AG09319 (cell line): ENCODE measurements around the gene ANKRD11.
"Not testable (repeated sequence)": the region's sequence is repeated elsewhere in the genome, so short reads cannot be mapped to it uniquely, and the experiment has no call there.

ENCODE experiments used
- DNase-seq: peaks from one replicate; pipeline ENCODE4 v3.0.0-alpha.2; 2010; ENCODE audit warnings: low read depth; ENCODE audit errors: extremely low read depth
- TF ChIP-seq, protein P1 (sequence below): IDR thresholded peaks from 2 replicates; pipeline ENCODE4 v1.5.1; 2011; ENCODE audit warnings: low read depth, mild to moderate bottlenecking, inconsistent platforms, low read length, moderate library complexity

ANKRD11 gene

DNA sequence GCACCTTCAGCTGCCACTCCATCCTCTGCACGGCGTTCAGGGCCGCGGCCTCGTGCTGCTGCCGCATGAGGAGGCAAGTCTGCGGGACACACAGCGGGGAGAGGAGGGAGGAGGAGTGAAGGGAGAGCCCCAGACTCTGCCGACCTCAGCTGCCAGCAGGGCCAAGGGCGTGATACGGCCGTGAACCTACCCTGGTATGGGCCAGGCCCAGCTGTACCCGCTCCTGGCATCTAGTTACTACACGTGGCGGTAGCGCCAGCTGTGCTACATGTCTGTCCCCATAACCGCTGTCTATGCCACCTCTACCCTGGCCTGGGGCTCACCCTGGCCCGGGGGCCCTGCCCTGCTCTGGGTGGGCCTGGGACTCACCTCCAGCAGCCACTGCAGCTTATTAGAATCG is 221.8 kb downstream of the ANKRD11 start:
- DNase-seq, result no peak
- TF ChIP-seq, protein P1, sequence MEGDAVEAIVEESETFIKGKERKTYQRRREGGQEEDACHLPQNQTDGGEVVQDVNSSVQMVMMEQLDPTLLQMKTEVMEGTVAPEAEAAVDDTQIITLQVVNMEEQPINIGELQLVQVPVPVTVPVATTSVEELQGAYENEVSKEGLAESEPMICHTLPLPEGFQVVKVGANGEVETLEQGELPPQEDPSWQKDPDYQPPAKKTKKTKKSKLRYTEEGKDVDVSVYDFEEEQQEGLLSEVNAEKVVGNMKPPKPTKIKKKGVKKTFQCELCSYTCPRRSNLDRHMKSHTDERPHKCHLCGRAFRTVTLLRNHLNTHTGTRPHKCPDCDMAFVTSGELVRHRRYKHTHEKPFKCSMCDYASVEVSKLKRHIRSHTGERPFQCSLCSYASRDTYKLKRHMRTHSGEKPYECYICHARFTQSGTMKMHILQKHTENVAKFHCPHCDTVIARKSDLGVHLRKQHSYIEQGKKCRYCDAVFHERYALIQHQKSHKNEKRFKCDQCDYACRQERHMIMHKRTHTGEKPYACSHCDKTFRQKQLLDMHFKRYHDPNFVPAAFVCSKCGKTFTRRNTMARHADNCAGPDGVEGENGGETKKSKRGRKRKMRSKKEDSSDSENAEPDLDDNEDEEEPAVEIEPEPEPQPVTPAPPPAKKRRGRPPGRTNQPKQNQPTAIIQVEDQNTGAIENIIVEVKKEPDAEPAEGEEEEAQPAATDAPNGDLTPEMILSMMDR, result no peak

DNA sequence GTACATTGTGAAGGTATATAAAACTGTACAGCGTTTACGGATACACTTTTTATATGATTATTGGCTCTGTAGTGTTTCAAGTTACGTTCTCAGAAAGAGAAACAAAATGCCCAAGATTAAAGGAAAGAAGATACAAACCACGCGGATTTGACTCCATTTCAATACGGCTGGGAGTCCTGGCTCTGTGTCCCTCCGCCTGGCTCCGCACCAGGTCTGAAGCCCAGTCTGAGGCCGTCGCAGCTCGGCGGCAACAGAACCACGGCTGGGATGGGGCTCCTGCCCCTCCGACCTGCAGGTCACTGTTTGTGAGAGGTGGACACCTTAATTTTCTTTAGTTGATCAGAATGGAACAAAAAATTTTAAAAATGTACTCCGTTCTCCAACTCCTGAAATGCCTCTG is 222.6 kb downstream of the ANKRD11 start:
- DNase-seq, result not testable (repeated sequence)

DNA sequence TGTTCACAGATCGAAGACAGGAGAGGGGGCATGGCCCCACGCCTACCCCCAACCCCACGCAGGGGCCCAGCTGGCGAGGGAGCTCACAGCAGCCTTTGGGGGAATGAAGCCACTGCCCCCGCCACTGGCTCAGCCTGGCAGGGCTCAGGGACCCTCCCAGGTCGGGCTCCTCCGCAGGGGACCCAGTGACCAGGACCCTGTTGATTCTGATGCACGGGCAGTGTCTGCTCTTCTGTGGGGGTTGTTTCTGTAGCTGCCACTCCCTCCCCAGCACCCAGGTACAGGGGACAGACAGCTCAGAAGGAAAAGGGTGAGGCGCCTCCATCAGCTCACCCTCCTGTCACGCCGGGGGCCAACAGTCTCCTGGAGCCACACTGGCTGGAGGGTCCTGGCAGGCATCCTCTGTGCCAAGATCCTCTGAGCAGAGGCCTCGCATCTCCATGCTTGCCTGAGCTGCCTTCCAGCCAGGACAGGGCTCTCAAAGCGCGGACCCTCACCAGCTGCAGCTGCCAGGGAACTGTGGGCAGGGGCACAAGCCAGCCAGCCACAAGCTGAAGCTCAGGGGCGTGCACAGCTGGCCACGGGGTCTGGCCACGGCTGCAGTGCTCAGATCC is 223.7 kb downstream of the ANKRD11 start:
- DNase-seq, result no peak
- TF ChIP-seq, protein P1, result no peak

DNA sequence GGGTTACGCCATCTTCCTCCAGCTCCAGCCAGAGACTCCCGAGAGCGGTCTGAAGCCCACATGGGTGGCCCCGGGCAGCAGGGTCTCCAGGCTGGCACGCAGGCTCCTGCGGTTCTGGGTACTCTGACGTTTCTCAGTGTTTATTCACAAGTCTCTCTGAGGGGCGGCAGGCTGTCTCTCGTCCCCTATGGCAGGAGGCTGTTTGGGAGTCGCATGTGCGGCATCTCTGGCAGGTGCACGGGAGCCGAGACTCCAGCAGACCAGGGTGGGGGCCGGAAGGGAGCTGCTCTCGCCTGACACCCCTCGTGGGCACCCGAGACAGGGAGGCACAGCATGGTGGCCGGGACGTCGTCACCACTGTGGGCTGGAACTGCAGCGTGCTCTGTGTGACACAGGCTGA is 224.7 kb downstream of the ANKRD11 start:
- DNase-seq, result no peak
- TF ChIP-seq, protein P1, result no peak

DNA sequence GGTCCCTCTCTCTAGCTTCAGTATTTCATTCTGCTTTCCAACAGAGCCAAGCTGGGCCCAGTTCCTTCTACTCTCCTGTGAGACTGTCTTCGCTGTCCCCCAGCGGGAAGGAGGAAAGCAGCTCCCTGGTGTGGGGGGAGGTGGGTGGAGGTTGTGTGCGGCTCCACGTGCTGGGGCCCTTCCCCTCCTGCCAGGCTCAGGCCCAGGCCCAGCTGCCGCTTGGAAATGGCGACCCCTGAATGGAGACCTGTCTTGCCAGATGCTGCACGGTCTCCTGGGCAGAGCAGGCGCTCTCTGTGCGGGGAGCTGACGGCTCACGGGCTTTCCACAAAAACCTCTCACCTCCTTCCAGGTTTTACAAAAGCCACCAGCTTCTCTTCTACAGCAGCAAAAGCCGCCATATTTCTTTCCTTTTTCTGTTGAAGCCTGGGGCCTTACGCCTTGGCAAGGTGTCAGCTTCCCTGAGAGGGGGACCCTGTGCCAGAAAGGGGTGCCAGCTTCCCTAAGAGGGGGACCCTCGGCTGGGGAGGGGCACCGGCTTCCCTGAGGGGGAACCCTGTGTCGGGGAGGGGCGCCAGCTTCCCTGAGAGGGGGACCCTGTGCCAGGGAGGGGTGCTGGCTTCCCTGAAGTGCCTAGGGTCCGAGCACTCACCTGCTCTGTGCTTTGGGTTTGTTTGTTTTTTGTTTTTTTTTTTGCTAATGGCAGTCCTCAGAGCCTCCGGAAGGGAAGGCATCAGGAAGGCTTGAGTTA is 225.4 kb downstream of the ANKRD11 start:
- TF ChIP-seq, protein P1, result no peak
- no peak for DNase-seq

DNA sequence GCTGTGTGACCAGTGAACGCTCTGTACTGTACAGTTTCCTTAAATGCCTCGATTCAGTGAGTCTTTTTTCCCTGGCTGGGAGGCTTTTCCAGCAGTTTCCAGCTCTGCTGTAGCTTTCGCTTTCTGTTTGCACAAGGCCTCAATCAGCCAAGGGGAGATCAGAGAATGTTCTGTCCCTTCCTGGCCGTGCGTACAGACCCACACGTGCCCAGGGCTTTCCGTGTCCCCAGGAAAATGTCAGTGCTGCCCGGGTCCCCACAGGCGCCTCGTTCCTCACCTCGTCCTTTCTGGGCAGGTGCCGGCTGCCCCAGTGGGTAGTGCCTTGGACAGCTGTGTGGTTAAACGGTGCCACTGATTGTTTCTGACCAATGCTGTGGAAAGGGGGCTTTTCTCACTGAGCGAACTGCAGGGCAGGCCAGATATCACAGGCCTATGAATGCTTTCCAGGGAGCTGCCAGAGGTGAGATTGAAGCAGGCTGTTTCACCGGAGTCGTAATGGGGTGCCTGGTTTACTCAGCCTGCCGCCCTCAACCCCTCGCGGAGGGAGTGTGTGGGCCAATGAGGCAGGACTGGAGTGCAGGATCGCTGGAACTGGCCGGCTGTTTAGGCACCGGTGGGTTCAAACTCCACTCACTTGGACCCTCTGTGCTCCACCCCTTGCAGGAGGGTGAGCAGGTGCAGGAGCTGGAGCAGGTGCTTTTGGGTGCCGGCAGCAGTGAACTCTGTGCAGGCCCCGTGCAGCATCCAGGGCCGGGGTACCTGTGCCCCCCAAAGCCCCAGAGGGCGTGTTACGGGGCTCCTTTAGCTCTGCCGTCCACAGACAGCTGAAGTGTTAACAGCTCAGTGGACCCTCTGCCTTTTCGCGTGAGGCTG is 228.4 kb downstream of the ANKRD11 start:
- no peak for DNase-seq
- TF ChIP-seq, protein P1, result no peak

DNA sequence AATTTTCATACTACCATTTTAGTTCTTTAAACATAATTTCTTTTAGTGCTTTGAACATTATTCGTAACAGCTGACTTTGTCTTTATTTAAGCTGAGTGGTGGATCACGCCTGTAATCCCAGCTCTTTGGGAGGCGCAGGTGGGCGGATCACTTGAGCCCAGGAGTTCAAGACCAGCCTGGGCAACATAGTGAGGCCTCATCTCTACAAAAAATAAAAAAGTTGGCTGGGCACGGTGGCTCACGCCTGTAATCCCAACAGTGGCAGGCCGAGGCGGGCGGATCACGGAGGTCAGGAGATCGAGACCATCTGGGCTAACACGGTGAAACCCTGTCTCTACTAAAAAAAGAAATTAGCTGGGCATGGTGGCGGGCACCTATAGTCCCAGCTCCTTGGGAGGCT is 230.5 kb downstream of the ANKRD11 start:
- not testable (repeated sequence) for DNase-seq
